GM18526 (cell line): ENCODE measurements around the gene PRDM5.

ENCODE experiments used
- POLR2A ChIP-seq: IDR thresholded peaks from 3 replicates; pipeline ENCODE4 v1.6.1; 2011; ENCODE audit not compliant: insufficient read length; ENCODE audit errors: extremely low read depth

The PRDM5 gene

DNA sequence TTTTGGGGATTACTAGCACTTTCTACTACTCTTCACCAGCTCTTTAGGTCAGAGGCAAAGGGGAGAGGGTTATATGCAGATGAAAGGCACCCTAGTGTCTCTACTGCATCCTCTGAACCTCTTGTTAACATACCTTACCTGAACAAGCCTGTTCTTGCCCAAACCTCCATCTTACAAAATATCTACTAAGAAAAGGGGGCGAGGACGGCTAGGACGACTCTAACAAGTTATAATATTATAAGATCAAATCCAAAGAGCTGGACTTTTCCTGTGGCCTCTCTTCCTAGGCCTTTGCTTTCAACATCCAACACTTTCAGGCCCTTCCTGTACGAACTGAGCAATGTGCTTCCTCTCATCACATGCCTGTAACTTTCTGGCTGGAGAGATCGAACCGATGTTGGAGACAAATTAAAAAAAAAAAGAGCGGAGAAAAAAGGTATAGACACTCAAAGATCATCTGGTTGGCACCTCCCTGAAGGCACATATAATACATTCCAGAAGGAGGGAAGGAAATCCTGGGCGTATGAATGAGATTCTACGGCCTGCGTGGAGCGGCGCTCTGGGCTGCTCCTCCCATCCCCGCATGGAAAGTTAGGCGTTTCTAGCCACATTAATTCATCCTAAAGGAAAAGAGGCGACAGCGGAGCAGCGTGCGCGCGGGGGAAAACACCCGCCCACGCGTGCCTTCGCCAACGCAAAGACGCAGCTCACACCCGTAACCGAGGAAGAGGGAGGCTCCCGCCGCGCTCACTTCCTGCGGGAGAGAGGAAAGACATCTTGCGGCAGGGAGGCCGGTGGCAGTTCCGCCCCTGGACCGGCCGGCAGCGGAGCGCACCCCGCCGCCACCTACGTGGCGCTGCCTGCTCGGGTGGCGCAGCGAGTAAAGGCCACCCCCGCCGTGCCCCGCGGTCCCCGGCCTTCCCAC lies 808 bp downstream of the PRDM5 start:
- TF ChIP-seq POLR2A, result no peak

DNA sequence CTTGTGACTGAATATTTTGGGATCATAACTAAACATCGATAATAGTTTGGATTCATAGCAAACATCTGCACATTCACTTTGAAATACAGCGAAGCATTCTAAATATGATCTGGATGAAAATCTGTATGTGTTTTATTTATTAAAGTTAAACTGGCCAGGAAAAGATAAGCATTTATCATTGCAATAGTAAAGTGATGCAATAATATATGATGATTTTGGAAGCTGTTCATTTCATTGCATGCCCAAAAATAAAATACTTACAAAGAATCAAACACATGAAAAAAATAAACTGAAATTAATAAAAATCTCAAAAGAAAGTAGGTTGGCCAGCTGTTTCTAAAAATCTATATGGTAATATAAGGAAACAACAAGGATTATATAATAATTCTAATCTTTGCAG lies 1.9 kb downstream of the PRDM5 start:
- no peak for TF ChIP-seq POLR2A

DNA sequence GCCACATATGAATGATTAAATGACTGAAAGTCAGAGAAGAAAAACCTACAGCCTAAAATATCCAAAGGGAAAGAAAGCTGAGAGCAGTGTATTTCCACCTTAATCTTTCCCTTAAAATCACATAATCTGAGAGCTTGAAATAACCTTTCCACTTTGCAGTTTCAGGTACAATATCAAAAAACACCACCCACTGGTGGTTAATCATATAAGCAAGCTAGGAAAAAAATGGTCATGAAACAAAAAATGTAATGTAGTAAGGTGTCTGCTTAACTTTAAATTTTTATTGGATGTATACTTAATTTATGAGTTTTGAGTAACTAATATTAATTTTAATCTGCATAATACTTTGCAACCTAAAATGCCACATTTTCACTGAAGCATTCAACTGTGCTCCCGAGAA lies 3.2 kb downstream of the PRDM5 start:
- TF ChIP-seq POLR2A, result no peak

DNA sequence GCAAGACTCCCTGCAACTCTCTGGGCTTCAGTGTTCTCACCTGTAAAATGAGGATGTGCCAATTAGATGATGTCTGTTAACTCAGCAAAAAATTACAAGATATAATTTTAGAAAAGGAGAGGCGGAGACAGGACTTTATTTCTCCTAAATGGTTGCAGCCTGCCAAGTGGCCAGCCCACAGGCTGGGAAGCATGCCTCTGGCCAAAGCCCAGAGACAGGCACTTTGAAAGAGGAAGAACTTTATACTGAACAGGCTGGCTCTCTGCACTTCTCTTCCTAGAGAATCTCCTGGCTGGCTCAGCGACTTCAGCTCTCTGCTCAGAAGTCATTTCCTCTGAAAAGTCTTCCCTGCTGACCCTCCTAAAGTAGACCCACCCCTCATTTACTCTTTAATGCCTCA lies 3.7 kb downstream of the PRDM5 start:
- no peak for TF ChIP-seq POLR2A

DNA sequence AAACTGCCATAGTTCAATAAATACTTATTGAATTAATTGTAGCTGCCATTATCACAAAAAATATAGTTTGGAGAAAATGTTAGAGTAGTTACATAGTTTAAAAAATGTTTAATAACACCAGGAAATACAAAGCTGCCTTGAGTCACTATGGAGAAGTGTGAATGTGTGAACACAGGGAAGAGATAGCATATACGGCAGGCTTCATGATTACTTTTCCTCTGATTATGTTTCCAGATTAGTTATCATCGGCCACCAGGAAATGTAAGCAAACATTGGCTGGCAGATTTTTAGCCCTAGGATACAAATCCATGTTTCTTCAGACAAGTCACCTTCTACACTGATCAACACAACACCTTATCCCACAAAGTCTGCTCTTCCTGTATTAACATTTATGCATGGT lies 4.4 kb downstream of the PRDM5 start:
- TF ChIP-seq POLR2A, result no peak

DNA sequence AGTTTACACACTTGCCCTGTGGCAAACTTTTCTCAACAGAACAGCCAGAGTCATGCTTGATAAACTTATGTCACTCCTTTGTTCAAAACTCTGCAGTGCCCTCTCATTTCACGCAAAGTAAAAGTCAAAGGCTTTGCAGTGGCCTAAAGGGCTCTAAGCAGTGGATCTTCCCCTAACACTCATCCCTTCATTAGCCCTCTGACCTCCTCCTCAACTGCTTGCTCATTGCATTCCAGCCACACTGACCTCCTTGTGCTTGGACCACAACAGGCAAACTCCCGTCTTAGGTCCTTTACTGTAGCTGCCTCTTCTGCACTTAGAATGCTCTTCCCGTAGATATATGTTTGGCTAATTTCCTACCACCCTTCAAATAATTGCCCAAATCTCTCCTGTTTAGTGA lies 5.6 kb downstream of the PRDM5 start:
- TF ChIP-seq POLR2A, result no peak

DNA sequence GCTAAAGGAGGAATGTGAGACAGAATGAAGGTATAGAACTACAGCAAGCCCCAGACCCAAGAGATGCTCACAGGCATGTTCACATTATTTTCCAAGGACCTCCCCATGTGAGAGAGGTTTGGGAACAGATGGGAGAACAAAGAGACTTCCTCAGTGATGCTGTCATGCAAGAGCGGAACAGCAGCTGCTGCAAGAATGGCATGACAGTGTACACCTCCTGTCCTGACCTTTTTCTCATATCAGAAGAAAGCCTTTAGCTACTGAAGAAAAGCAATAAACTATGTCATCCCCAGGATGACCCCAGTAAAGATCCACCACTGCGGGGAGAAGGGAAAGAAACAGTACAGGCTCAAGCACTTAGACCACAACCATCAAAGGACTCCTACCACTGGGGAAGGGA lies 7.2 kb downstream of the PRDM5 start:
- TF ChIP-seq POLR2A, result no peak

DNA sequence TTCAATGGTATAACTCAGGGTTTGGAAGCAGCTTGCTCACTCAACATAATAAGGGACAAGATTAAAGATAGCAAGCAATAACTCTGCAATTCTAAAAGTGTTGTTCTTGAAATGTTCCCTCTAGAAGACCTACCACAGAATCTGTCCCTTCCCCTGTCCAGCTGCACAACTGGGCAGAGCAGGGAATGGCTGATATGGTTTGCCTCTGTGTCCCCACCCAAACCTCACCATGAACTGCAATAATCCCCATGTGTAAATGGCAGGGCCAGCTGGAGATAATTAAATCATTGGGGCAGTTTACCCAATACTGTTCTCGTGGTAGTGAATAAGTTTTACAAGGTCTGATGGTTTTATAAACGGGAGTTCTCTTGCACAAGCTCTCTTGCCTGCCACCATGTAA lies 19.1 kb downstream of the PRDM5 start:
- TF ChIP-seq POLR2A, result no peak

DNA sequence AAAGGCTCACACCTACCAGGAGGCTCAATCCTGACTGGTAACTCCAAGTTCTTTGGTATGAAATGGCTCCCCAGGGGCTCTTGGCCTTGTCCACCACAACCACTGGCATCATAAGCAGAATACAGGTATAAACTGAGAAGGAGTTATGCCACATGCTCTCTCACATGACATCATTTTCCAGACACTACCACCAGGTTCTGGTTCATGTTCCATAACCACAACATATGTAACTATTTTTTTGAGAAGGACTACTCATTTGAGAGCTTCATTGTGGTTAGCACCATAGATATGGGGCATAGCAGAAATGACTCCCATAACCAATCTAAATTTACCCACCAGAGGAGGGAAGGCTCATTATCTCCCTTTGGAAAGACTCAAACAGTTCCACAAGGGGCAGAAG lies 19.6 kb downstream of the PRDM5 start:
- no peak for TF ChIP-seq POLR2A

DNA sequence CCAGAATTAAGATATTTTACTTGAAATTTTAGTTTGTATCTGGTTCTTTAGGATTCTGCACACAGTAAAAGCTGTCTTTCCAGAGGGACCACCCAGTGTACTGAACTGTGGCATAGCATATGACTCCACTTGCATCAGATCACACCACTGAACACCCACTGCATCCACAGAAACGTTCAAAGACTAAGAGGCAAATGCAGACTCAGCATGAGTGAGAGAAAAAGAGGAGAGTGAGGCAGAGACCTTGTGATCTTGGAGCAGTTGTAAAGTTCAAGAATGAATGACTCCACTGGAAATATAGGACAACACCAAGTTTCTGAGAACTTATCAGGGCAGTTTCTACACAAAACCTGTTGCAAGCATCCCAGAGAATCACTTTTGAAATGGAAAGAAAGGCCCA lies 20.8 kb downstream of the PRDM5 start:
- TF ChIP-seq POLR2A, result no peak

DNA sequence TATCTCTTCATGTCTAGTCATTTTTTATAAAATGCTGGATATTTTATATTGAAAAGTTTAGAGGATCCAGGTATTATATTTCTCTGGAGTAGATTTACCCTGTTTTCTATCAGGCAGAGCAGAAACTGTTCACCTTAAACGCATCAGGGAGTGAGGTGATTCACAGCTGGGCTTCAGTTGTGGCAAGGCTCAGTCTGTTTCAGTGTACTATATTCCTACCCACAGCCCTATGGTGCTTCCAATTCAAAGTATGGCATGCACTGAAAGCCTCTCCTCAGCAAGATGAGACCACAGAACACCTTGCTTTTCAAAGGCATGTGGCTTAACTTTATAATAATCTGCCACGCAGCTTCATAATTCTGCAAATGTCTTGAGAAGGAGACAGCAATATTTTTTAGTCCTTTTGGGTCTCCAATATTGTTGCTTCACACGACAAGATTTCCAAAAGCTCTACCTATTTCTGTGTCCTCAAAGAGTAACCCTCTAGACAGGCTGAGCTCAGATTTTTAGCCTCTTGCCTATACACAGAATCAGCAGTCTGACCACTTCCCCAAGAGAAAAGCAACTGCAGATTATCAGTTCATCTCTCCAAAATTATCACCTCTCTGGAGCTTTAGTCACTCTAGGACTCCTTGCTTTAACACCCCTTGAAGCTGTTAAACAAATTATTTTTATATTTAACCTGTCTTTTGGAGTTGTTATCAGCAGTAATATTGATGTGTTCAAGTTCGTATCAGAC lies 24.4 kb downstream of the PRDM5 start:
- no peak for TF ChIP-seq POLR2A

DNA sequence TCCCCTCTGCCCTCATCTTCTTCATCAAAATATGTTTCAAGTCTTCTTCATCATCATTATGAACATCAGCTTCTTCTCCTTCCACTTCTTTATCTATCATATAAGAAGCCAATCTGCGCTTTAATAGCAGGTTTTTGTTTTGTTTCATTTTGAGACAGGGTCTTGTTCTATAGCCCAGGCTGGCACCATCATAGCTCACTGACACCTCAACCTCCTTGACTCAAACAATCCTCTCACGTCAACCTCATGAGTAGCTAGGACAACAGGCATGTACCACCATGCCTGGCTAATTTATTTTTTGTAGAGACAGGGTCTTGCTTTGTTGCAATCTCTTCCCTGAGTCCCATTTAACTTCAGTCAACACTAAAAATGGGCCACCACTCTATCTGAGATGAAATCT lies 27.0 kb downstream of the PRDM5 start:
- no peak for TF ChIP-seq POLR2A

DNA sequence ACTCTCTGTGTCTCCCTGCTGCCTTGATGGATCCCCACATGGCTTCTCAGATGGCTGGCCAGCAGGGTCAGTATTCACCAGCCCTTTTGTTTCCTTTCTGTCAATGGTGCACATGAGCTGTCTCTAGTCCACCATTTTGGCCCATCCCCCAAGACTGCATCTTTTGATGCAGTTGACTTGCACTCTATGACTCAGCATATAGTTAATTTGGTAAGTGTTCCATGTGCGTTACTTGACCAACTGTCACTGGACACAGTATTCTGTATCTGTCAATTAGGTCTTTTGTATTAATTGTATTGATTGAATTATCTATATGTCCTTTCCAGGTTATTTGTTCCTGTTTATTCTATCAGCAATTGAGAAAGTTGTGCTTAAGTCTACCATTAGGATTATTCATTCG lies 29.2 kb downstream of the PRDM5 start:
- TF ChIP-seq POLR2A, result no peak

DNA sequence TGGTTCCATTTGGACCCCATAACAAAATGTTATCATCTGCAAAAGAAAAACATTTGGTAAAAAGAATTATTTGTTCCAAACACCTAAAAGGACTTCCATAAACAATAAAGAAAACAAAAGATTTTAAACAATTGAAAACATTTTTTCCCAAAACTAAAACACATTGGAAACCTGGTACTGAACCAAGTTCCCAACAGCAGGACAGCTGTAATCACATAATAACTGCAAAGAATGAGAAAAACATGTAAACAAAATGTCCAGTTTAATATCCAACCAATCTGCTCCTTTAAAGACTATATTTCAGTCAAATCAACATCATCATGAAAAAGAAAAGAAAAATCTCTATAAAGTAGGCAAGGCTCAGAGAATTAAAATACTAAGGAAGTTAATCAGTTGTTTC lies 36.3 kb downstream of the PRDM5 start:
- no peak for TF ChIP-seq POLR2A

DNA sequence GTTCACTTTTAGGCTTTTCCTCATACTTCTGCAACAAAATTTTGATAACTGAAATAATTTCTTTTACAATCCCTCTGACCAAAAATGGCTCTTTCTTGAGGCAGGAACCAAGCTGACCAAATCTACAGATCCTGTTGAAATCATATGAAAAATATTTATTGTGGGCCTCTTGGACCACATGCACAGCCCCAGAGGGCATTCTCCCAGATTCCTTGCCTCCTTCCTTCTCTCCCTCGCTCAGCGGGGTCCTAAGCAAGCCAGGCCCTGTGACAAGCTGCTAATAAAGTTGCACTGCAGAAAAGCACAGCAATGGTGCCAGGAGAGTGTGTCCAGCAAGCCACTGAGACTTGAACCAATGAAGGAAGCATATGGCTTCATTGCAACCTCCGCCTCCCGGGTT lies 40.7 kb downstream of the PRDM5 start:
- no peak for TF ChIP-seq POLR2A

DNA sequence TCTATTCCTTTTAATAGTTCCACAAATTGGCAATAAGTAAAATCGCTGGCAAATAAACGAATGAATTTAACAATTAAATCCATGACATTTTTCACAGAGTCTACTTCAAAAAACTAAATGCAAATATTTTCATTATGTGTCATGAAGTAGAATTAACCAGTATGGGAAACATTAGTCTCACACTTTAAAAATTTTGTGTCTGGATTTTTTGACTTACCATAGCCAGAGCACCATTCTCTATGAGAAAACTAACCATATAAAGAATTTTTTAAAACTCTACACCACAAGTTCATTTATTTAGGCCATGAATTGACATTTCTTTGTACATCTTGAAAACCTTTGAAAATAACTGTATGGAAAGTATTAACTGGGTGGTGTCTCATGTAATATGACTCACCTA lies 41.2 kb downstream of the PRDM5 start:
- no peak for TF ChIP-seq POLR2A
